Right ventricle myocardium superior (tissue), 1 donor: Measurements from ENCODE around the gene CTNND2. TPM values are rescaled to one million over a fixed set of nuclear protein-coding genes. Genes with fewer than 3 reads are reported as not detected.

Experiments
- ATAC-seq: fragments of 200-7000 bp; cut with Tn5 transposase; one replicate; pipeline ENCODE4 v1.9.1; 2020; ENCODE audit warnings: mild to moderate bottlenecking; ENCODE audit not compliant: poor library complexity
- DNase-seq: peaks from one replicate; pipeline ENCODE4 v3.0.0-alpha.2; 2020
- intact Hi-C: fragments of 100-400 bp; cut with DNase I; formaldehyde crosslinking; loops from one replicate; pipeline ENCODE4 v1.11.2; 2022
- total RNA-seq: library from RNA; stranded (reverse); fragmentation: NEBNext Ultra II Directional; extraction: Animal tissue kit (Norgen Biotek cat#: 25700); gene quantifications from one replicate; pipeline ENCODE4 v1.2.1, GENCODE V29; 2021
- donor health status: DM: no; HTN: yes; CAD: no; lungs with severe emphysema.

The CTNND2 gene
- total RNA-seq, 1 donor from 2014 or later: 1.7 TPM

- intact Hi-C loops: no loop called here
- ATAC-seq (no peak), DNase-seq (no peak)
Measured at GRCh38 chr5:10934783-10935355, 969.4 kb downstream of the CTNND2 start.

- ATAC-seq: no peak
- intact Hi-C loops: no loop called here
- DNase-seq: no peak
Measured at GRCh38 chr5:10933121-10933520, 971.1 kb downstream of the CTNND2 start.

GRCh38 chr5:10932426-10932825, 971.8 kb downstream of the CTNND2 start:
- ATAC-seq (no peak), DNase-seq (no peak)
- intact Hi-C loops: no loop called here

GRCh38 chr5:10927608-10928007, 976.6 kb downstream of the CTNND2 start:
- DNase-seq: no peak
- no peak for ATAC-seq

GRCh38 chr5:10923310-10923709, 980.9 kb downstream of the CTNND2 start:
- DNase-seq: no peak
- no peak for ATAC-seq
- intact Hi-C loops: no loop called here

More at GRCh38 chr5:10927608-10928007, 976.6 kb downstream of the CTNND2 start:
- intact Hi-C loops: no loop called here
